Mesothelial cell of epicardium (in vitro differentiated cells): Measurements from ENCODE around the gene LPCAT4. TPM values are rescaled to one million over a fixed set of nuclear protein-coding genes. Genes with fewer than 3 reads are reported as not detected.

Experiments
- DNase-seq, 2 experiments: peaks; one replicate each; pipeline ENCODE4 v3.0.0; 2021; ENCODE audit warnings: low spot score in 2 of 2; ENCODE audit not compliant: unreplicated experiment in 2 of 2
- H3K27ac Mint-ChIP-seq: 2 replicates; pipeline ENCODE4 v1.8.0; 2021; ENCODE audit warnings: mixed read lengths
- H3K27me3 Mint-ChIP-seq: 2 replicates; pipeline ENCODE4 v1.8.0; 2021; ENCODE audit warnings: low read depth, mixed read lengths
- H3K36me3 Mint-ChIP-seq: 2 replicates; pipeline ENCODE4 v1.8.0; 2021; ENCODE audit warnings: mixed read lengths
- H3K4me1 Mint-ChIP-seq: 2 replicates; pipeline ENCODE4 v1.8.0; 2021; ENCODE audit warnings: mixed read lengths
- H3K4me3 Mint-ChIP-seq: 2 replicates; pipeline ENCODE4 v1.8.0; 2021; ENCODE audit warnings: mild to moderate bottlenecking, moderate library complexity, mixed read lengths
- H3K9me3 Mint-ChIP-seq: 2 replicates; pipeline ENCODE4 v1.8.0; 2021; ENCODE audit warnings: mixed read lengths
- CTCF ChIP-seq: fragments of 200-600 bp; sonication (generic); IDR thresholded peaks from one replicate; pipeline ENCODE4 v1.5.0; 2021; ENCODE audit warnings: antibody characterized with exemption; ENCODE audit not compliant: unreplicated experiment
- total RNA-seq: library from RNA; stranded (reverse); gene quantifications from 3 replicates; pipeline ENCODE4 v1.2.1, GENCODE V29; 2021

LPCAT4 gene
- total RNA-seq, 1 donor from 2014 or later, result 91.3 TPM

GRCh38 chr15:34361278-34361677 lies 5.7 kb downstream of the LPCAT4 start:
- Mint-ChIP-seq H3K27ac (no peak overlapping the region), H3K9me3 (no peaks in the 10 kb centered on the region), H3K36me3 (peaks cover 31% of the 10 kb centered on the region), H3K27me3 (no peaks in the 10 kb centered on the region), H3K4me3 (no peak overlapping the region), H3K4me1 (peaks cover 18% of the 10 kb centered on the region)
- TF ChIP-seq CTCF, result no peak
- no peak for DNase-seq

GRCh38 chr15:34360298-34360697 lies 6.7 kb downstream of the LPCAT4 start:
- Mint-ChIP-seq H3K4me1 (peaks cover 9% of the 10 kb centered on the region), H3K27me3 (no peaks in the 10 kb centered on the region), H3K27ac (peak overlapping the region; percentile 80), H3K36me3 (peaks cover 35% of the 10 kb centered on the region), H3K4me3 (no peak overlapping the region), H3K9me3 (no peaks in the 10 kb centered on the region)
- no peak for TF ChIP-seq CTCF
- DNase-seq, result no peak

GRCh38 chr15:34359416-34359815 lies 7.6 kb downstream of the LPCAT4 start:
- DNase-seq, result no peak
- no peak overlapping the region for H3K4me3 Mint-ChIP-seq
- no peaks in the 10 kb centered on the region for H3K27me3 Mint-ChIP-seq
- peaks cover 35% of the 10 kb centered on the region for H3K36me3 Mint-ChIP-seq
- no peaks in the 10 kb centered on the region for H3K9me3 Mint-ChIP-seq
- no peak overlapping the region for H3K27ac Mint-ChIP-seq
- TF ChIP-seq CTCF, result no peak
- peaks cover 8% of the 10 kb centered on the region for H3K4me1 Mint-ChIP-seq

- H3K4me1 Mint-ChIP-seq, result peaks cover 8% of the 10 kb centered on the region
- no peaks in the 10 kb centered on the region for H3K27me3 Mint-ChIP-seq
- H3K27ac Mint-ChIP-seq, result no peak overlapping the region
- H3K4me3 Mint-ChIP-seq, result no peak overlapping the region
- H3K36me3 Mint-ChIP-seq, result peaks cover 35% of the 10 kb centered on the region
- DNase-seq, result no peak
- no peak for TF ChIP-seq CTCF
- no peaks in the 10 kb centered on the region for H3K9me3 Mint-ChIP-seq
These were observed 8.0 kb downstream of the LPCAT4 start for GRCh38 chr15:34358948-34359347.

- Mint-ChIP-seq H3K36me3 (peaks cover 35% of the 10 kb centered on the region), H3K4me1 (peaks cover 12% of the 10 kb centered on the region), H3K9me3 (no peaks in the 10 kb centered on the region), H3K27me3 (no peaks in the 10 kb centered on the region), H3K27ac (no peak overlapping the region), H3K4me3 (no peak overlapping the region)
- no peak for TF ChIP-seq CTCF
- no peak for DNase-seq
These were observed 8.6 kb downstream of the LPCAT4 start for GRCh38 chr15:34358367-34358766.

GRCh38 chr15:34357653-34358052 lies 9.3 kb downstream of the LPCAT4 start:
- Mint-ChIP-seq H3K27ac (no peak overlapping the region), H3K27me3 (no peaks in the 10 kb centered on the region), H3K9me3 (no peaks in the 10 kb centered on the region), H3K36me3 (peaks cover 31% of the 10 kb centered on the region), H3K4me3 (no peak overlapping the region), H3K4me1 (peaks cover 12% of the 10 kb centered on the region)
- TF ChIP-seq CTCF, result no peak
- no peak for DNase-seq
